NK-92 (cell line): ENCODE measurements around the gene SMU1.
A peak's percentile ranks its signal among the peaks of the same experiment; 100 is the strongest.

Experiments used
- DNase-seq: peaks from one replicate; lab custom pipeline; 2025; ENCODE audit not compliant: unreplicated experiment; lab: John Stamatoyannopoulos, UW

The SMU1 gene

DNA sequence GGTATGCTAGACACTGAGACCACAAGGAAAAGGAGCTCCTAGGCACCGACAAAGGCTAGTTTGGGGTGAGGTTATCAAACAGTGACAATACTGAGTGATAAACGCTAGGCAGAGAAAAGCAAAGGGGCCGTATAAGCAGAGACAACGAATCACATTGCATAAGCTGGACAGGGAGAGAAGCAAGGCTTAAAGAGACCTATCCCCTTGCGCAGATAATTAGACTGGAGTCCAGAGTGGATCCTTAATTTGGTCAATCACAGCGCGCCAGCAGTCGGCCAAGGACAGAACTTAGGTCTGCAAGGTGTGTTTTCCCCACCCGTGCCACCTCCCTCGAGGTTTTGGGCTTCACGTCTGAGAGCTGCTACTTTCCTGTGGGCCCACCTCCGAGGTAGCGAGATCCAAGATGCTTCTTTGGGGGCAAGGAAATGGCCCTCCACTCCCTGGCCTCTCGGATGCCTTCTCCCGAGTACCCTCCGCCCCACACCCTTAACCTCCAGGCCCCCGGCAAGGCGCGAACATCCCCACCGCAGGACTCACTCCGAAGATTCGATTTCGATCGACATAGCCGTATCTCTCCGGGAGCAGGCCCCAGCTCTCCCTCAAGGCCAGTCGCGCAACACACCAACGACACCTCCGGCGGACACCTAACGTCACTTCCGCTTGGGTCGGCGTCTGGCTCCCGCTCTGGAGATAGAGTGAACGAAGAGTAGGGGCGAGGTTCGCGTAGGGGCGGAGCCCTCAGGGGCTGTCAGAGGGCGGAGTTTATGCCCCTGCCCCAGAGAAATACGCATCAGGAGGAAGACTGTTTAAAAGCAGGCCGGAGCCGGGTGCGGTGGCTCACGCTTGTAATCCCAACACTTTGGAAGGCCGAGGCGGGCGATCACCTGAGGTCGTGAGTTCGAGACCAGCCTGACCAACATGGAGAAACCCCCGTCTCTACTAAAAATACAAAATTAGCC lies at the start of gene SMU1:
Gene SMU1 (minus strand): TSS at position 629 of the 959 bp plus-strand sequence. CDS start 66 bp downstream, at position 563.
- peak; percentile 68 for DNase-seq

DNA sequence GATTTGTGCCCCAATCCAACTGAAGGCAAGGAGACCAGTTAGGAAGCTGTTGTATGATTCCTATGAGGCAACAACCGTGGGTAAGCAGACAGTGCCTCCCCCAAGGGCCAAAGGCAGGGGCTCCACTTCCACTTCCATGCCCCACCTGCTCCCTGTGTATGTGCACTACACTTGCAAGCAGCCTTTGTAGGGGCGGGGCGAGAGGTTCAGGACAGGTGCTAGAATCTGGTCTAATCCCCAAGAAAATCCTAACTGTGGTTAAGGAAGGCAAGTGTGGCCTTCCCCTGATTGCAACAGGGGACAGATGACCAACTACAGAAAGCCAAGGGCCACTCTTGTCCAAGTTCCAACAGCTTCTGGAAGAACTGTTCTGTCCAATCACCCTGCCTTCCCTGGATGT lies 49.0 kb upstream of the SMU1 start:
- DNase-seq = no peak

DNA sequence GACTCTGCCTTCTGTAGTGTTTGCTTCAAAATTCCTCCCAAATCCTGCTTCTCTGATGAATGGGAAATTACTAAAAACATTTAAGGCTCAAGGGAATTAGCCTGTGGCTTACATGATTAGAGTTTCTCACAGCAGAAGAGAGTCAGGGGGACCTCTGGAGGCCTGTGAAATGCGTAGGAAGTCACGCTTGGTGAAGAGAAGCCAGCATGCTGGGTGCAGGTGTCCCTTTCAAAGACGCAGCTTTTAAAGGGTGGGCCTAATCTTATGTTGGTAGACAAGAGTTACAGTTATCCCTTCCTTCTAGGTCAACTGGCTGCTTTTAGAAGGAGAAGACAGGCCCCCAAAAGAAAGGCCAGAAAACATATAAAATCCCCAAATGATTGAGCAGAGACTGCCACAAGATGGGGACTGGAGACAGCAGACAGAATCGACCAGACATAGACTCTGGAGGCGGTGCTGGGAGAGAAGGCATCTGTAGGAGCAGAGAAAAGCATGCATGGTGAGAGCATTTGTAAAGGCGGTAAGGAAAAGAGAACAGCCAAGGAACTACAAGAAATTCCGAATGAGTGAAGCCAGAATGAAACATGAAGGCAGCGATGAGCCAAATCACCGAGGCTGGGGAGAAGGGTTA lies 48.4 kb upstream of the SMU1 start:
- DNase-seq = no peak

GRCh38 chr9:33124046-33124445 lies 47.6 kb upstream of the SMU1 start:
- no peak for DNase-seq

GRCh38 chr9:33123407-33124031 lies 47.0 kb upstream of the SMU1 start:
- DNase-seq = no peak

DNA sequence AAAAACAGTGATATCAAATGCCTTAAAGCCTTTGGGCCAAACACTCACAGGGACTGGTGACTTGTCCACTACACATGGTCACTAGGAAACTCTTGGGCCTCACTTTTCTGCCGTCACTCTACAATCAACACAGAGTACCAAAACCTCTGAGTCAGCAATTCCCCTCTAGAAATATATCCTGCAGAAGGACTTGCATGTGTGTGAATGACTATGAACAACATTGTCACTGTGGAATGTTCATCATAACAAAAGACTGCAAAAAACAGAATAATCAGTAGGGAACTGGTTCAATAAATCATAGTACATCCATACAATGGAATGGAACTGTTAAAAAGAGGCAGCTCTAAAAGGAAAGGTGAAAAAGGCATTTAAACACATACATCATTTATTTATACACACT lies 44.1 kb upstream of the SMU1 start:
- no peak for DNase-seq

- no peak for DNase-seq
These were observed 41.3 kb upstream of the SMU1 start for GRCh38 chr9:33117796-33118195.

DNA sequence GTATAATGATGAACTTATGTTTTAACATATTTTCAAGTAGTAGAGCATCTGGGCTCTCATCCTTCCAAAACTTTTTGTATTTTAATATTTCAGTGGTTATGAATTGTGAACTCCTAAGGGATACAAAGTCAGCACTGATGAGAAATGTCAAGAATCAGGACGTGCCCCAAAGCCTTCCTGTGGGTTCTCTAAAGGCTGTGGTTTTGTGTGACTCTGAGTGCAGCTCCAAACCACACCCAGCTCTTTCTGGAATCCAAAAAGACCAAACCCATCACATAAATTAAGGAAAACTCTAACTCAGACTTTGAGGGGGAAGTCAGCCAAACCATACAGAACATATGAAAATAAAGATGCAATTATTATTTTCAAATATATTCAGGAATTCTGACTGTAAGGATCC lies 40.8 kb upstream of the SMU1 start:
- no peak for DNase-seq

DNA sequence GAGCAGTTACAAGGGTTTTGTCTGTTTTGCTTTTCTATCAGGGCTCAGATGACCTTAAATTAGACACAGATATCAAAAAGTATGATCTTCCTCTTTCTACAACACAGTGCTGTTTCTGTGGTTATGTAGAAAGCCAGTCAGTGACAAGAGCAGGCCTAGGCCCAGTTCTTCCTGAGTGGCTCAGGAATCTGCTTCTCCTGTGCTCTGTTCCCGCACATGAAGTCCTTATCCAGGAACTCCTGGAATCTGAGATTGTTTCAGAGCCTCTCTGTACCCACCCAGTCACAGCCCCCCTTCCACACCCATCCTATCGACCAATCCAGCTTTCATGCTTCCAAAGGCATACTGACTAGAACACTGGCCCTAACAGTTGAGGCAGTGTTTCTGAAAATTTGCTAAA lies 40.4 kb upstream of the SMU1 start:
- DNase-seq = no peak

GRCh38 chr9:33114746-33115145 lies 38.3 kb upstream of the SMU1 start:
- DNase-seq = no peak

- DNase-seq = no peak
These were observed 37.5 kb upstream of the SMU1 start for GRCh38 chr9:33113799-33114547.

GRCh38 chr9:33112094-33112493 lies 35.6 kb upstream of the SMU1 start:
- DNase-seq = no peak

DNA sequence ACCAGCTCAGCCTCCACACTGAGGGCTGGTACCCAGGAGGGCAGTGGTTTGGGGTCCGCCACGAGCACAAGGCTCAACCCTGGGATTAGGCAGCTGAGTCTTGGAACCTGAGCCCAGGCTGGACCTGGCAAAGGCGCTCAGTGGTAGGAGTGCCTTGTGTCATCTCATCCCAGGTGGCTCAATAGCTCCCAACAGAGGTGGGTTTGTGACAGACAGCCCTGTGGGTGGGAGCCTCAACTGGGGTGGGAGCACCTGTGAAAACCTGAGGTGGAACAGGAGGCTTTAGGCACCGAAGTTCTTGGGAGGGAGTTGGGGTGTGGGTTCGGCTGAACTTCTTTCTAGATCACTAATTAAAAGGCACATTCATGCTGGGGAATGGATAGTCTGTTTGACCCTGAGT lies 35.2 kb upstream of the SMU1 start:
- DNase-seq = no peak

DNA sequence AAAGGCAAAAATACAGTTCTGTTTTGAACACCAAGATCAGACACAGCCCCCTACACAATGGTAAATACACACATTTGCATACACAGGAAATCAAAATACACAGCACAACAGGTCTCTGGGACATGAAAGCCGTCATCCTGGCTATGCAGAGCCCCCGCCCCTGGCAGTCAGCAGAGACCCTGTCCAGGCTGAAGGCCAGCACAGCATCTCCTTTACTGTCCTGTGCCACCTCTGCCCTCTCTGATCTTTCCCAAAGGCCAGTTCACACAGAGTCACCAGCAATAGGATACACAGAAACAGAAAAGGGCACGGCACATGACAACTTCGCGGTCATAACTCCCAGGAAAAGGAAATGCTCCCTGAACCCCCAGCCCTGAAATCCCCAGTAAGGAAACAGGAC lies 34.2 kb upstream of the SMU1 start:
- DNase-seq = no peak

- DNase-seq = no peak
These were observed 33.5 kb upstream of the SMU1 start for GRCh38 chr9:33109850-33110595.

DNA sequence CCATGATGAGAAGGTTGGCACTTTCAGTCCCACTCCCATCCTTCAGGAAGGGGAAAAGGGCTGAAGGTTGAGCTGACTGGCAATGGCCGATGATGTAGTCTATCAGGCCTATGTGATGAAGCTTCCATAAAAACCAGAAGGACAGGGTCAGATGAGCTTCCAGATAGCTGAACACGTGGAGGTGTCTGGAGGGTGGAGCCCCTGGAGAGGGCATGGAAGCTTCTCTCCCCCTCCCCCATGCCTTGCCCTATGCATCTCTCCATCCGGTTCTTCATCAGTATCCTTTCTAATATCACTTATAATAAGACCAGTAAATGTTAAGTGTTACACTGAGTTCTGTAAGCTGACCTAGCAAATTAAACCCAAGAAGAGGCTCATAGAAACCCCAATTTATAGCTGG lies 32.6 kb upstream of the SMU1 start:
- no peak for DNase-seq

- no peak for DNase-seq
These were observed 32.0 kb upstream of the SMU1 start for GRCh38 chr9:33108472-33108871.

DNA sequence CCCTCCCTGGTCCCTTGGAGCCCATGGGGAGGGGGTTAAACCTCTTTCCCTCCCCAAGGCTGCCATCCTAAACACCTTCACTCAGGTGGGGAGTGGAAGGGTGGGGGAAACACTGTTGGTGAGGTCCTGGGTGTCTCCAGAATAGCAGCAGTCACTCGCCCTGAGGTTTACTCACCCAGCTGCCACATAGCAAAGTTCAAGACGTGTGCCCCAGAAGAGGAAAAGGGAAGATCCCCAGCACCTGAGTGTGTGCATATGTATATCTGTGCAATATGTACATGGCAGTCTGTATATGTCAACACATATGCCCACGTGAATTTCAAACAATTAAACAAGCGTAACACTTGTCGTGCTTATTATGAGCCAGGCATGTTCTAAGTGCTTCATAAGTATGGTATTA lies 31.3 kb upstream of the SMU1 start:
- DNase-seq = no peak

DNA sequence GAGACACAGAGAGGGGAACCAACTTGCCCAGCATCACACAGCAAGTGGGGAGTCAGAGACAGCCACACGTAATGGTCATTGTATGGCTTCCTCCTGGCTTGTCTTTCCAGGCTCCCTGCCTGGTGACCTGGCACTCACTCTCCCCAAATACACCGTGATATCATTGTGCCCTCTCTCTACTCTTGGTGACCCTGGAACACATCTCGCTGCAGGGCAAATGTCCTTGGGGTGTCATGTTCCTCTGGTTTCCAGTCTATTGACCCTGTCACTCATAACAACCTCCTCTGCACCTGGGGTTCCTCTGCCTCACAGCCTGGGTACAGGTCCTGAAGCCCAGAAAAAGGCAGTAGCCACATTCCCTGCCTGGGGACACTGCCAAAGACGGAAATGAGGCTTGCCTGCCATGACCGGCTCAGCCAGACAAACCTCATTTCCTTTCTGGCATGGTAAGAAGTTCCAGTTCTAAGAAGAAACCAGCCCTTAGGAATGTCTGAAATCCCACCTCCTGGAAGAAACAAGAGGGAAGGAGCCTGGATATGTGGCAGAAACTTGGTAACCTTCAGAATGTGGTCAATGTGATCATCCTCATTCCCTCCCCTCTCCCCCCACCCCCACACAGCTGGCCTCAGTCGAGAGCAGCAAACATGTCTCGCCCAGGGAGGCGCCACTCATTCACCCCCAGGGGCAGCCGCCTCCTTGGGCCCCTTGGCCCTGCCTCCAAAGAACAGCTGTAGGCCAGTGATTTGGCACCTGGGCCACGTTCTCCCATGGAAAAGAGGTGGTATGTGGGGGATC lies 30.6 kb upstream of the SMU1 start:
- no peak for DNase-seq

DNA sequence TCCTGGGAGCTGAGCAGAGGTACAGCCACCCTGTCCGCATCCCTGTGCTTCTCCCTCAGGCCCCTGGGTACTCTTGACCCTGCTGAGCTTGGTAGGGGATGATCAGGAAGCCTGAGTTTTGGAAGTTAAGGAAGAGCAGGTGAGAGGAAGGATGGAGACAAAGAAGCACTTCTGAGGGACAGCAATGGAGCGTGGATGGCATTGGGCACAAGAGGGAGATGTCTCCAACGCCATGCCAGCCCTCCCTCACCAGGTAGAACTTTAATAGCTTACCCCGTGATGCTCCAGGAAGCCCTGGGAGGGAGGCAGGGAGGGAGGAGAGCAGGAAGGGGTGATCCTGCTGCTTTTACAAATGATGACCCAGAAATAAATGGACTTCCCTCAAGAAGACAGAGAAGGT lies 29.9 kb upstream of the SMU1 start:
- DNase-seq = no peak
